Measurements from ENCODE around the gene KCNQ1. TPM values are rescaled to one million over a fixed set of nuclear protein-coding genes. Genes with fewer than 3 reads are reported as not detected.

The KCNQ1 gene
- total RNA-seq, 1 experiment from 2014 or later: 10.7 TPM

- Histone ChIP-seq H4K20me1 (ENCODE audit: insufficient read depth) (no peaks in the 10 kb centered on the region), H3K27me3 (ENCODE audit: insufficient read depth, low read length) (no peaks in the 10 kb centered on the region), H3K9me3 (ENCODE audit: control insufficient read depth in 1 of 2, insufficient read depth in 1 of 2, low read depth in 1 of 2, low read length in 2 of 2) (no peaks in the 10 kb centered on the region), H3K36me3 (ENCODE audit: control insufficient read depth in 1 of 2, insufficient read depth in 2 of 2, low read length in 2 of 2) (no peaks in the 10 kb centered on the region), H3K27ac (ENCODE audit: low read depth, low read length) (no peak overlapping the region), H3K9me2 (ENCODE audit: insufficient read depth) (no peaks in the 10 kb centered on the region), H3K9ac (ENCODE audit: low read length) (no peak overlapping the region), H3K4me3 (replicated peaks in 1 of 2; ENCODE audit: low read depth in 1 of 2, low read length in 2 of 2) (no peak overlapping the region), H3K4me2 (ENCODE audit: low read length) (no peak overlapping the region), H2AFZ (ENCODE audit: low read depth, low read length, poor library complexity, severe bottlenecking) (no peak overlapping the region), H3K79me2 (ENCODE audit: insufficient read depth, low read length) (no peaks in the 10 kb centered on the region), H3K4me1 (ENCODE audit: control insufficient read depth in 1 of 2, insufficient read depth in 2 of 2, low read length in 2 of 2) (peaks cover 5 to 11% of the 10 kb centered on the region in 2 experiments; a peak in 3 of 4 replicates)
- intact Hi-C loops (cut with micrococcal nuclease): no loop called here
- no TSS peak for BruUV-seq (replicated peaks)
- ChIA-PET POLR2A (no interaction called here), RAD21 (ENCODE audit: low non-redundant PET in 1 of 2, low total read pairs in 2 of 2, uncharacterized antibody in 2 of 2, unreplicated experiment in 2 of 2) (no interaction called here), CTCF (no interaction called here)
- no peak for ATAC-seq
- TF ChIP-seq REST (IDR thresholded peaks at IDR 0.05; ENCODE audit: low read depth): no peak
- TF ChIP-seq POLR2A (IDR thresholded peaks at IDR 0.05; ENCODE audit: borderline replicate concordance, extremely low read depth, insufficient read depth, insufficient read length): no peak
- TF ChIP-seq SRF (IDR thresholded peaks at IDR 0.05; ENCODE audit: low read depth): no peak
- no peak for TF ChIP-seq EZH2phosphoT487 (IDR thresholded peaks at IDR 0.05; ENCODE audit: borderline replicate concordance)
- no peak for DNase-seq (ENCODE audit: low read depth, low spot score)
Observed at GRCh38 chr11:2743427-2744110, 298.8 kb downstream of the KCNQ1 start.

GRCh38 chr11:2744166-2744565 is 299.4 kb downstream of the KCNQ1 start:
- ATAC-seq (no peak), DNase-seq (ENCODE audit: low read depth, low spot score) (no peak)
- POLR2A ChIA-PET: no interaction called here
- Histone ChIP-seq H3K4me3 (replicated peaks in 1 of 2; ENCODE audit: low read depth in 1 of 2, low read length in 2 of 2) (no peak overlapping the region), H4K20me1 (ENCODE audit: insufficient read depth) (no peaks in the 10 kb centered on the region), H3K4me1 (ENCODE audit: control insufficient read depth in 1 of 2, insufficient read depth in 2 of 2, low read length in 2 of 2) (peaks cover 5 to 11% of the 10 kb centered on the region in 2 experiments; a peak in 3 of 4 replicates), H3K9me2 (ENCODE audit: insufficient read depth) (no peaks in the 10 kb centered on the region), H3K27ac (ENCODE audit: low read depth, low read length) (no peak overlapping the region), H3K36me3 (ENCODE audit: control insufficient read depth in 1 of 2, insufficient read depth in 2 of 2, low read length in 2 of 2) (no peaks in the 10 kb centered on the region), H3K9ac (ENCODE audit: low read length) (no peak overlapping the region), H3K79me2 (ENCODE audit: insufficient read depth, low read length) (no peaks in the 10 kb centered on the region), H3K27me3 (ENCODE audit: insufficient read depth, low read length) (no peaks in the 10 kb centered on the region), H3K4me2 (ENCODE audit: low read length) (no peak overlapping the region), H3K9me3 (ENCODE audit: control insufficient read depth in 1 of 2, insufficient read depth in 1 of 2, low read depth in 1 of 2, low read length in 2 of 2) (no peaks in the 10 kb centered on the region), H2AFZ (ENCODE audit: low read depth, low read length, poor library complexity, severe bottlenecking) (no peak overlapping the region)
- CTCF ChIA-PET: no interaction called here
- BruUV-seq (replicated peaks): no TSS peak
- intact Hi-C loops (cut with micrococcal nuclease): no loop called here
- RAD21 ChIA-PET (ENCODE audit: low non-redundant PET in 1 of 2, low total read pairs in 2 of 2, uncharacterized antibody in 2 of 2, unreplicated experiment in 2 of 2): no interaction called here
- TF ChIP-seq EZH2 (IDR thresholded peaks at IDR 0.05) (no peak), POLR2A (IDR thresholded peaks at IDR 0.05; ENCODE audit: borderline replicate concordance, extremely low read depth, insufficient read depth, insufficient read length) (no peak), TCF7L2 (IDR thresholded peaks at IDR 0.05; ENCODE audit: borderline replicate concordance, extremely low read depth, insufficient read depth, insufficient read length) (no peak), ZBTB33 (IDR thresholded peaks at IDR 0.05; ENCODE audit: extremely low read depth, insufficient replicate concordance, low read length) (no peak), FOSL1 (IDR thresholded peaks at IDR 0.05; ENCODE audit: low read depth) (no peak), EGR1 (IDR thresholded peaks at IDR 0.05; ENCODE audit: low read depth) (no peak), POLR2AphosphoS5 (IDR thresholded peaks at IDR 0.05; ENCODE audit: low read depth, low read length) (no peak)
